Panc1 (cell line): ENCODE data around the gene COL5A2. TPM values are rescaled to one million over a fixed set of nuclear protein-coding genes. Genes with fewer than 3 reads are reported as not detected.
A peak's percentile ranks its signal among the peaks of the same experiment; 100 is the strongest.

Experiments used
- ATAC-seq: fragments of 200-7000 bp; cut with Tn5 transposase; 2 replicates; pipeline ENCODE4 v1.9.1; 2020; ENCODE audit warnings: mild to moderate bottlenecking, moderate library complexity
- BruUV-seq: library from RNA; stranded (reverse); fragments of 400-500 nt; replicated peaks from 2 replicates; lab custom pipeline; 2021; lab: Mats Ljungman, UMichigan
- CTCF ChIA-PET: fragments of 300-600 bp; sonication (Branson Sonifier 250); formaldehyde crosslinking; loops from one replicate; lab custom pipeline; 2022; ENCODE audit warnings: antibody characterized with exemption; lab: Charles Lee
- POLR2A ChIA-PET: fragments of 300-600 bp; sonication (Branson Sonifier 250); formaldehyde crosslinking; loops from one replicate; lab custom pipeline; 2022; ENCODE audit warnings: antibody characterized with exemption; lab: Charles Lee
- DNase-seq: peaks from one replicate; pipeline ENCODE4 v3.0.0-alpha.2; 2010; ENCODE audit warnings: low read depth, low spot score
- H3K27ac ChIP-seq: 2 replicates; pipeline ENCODE4 v1.5.1; 2011; ENCODE audit warnings: mild to moderate bottlenecking, low read length, inconsistent platforms
- H3K27me3 ChIP-seq: fragments of 200-500 bp; sonication (Bioruptor generic); 2 replicates; pipeline ENCODE4 v1.6.0; 2014; ENCODE audit warnings: low read length, inconsistent platforms; ENCODE audit not compliant: control insufficient read depth, insufficient read depth
- H3K36me3 ChIP-seq: fragments of 200-500 bp; sonication (Bioruptor generic); 2 replicates; pipeline ENCODE4 v1.5.1; 2014; ENCODE audit warnings: inconsistent platforms, mild to moderate bottlenecking, low read length, moderate library complexity; ENCODE audit not compliant: control insufficient read depth, insufficient read depth
- H3K4me1 ChIP-seq: 2 replicates; pipeline ENCODE4 v1.5.1; 2011; ENCODE audit warnings: inconsistent platforms, mild to moderate bottlenecking, low read length, moderate library complexity; ENCODE audit not compliant: control insufficient read depth, insufficient read depth
- H3K4me3 ChIP-seq, 2 experiments: 2 replicates each; pipeline ENCODE4 v1.5.1; 2011 to 2012; ENCODE audit warnings: low read depth in 2 of 2, low read length in 2 of 2, mild to moderate bottlenecking in 2 of 2, inconsistent platforms in 1 of 2, moderate library complexity in 1 of 2
- H3K9me3 ChIP-seq: fragments of 200-500 bp; sonication (Bioruptor generic); 2 replicates; pipeline ENCODE4 v1.5.1; 2014; ENCODE audit warnings: low read depth, mild to moderate bottlenecking, inconsistent platforms, low read length, moderate library complexity; ENCODE audit not compliant: control insufficient read depth, insufficient read depth
- POLR2AphosphoS5 ChIP-seq: IDR thresholded peaks from 2 replicates; pipeline ENCODE4 v1.6.1; 2012; ENCODE audit warnings: mild to moderate bottlenecking, low read depth, low read length, moderate library complexity
- SIN3A ChIP-seq: IDR thresholded peaks from 2 replicates; pipeline ENCODE4 v1.6.1; 2012; ENCODE audit warnings: low read depth, mild to moderate bottlenecking, low read length, moderate library complexity, borderline replicate concordance; ENCODE audit not compliant: insufficient read depth
- TCF7L2 ChIP-seq: IDR thresholded peaks from 2 replicates; pipeline ENCODE4 v1.6.1; 2011; ENCODE audit warnings: mild to moderate bottlenecking, low read depth, low read length, inconsistent platforms
- in situ Hi-C: cut with HindIII; loops from 2 replicates; pipeline ENCODE4 v1.10.0; 2016; ENCODE audit warnings: low sequenced_read_pairs, low pct_unique_long_range_greater_than_20kb
- intact Hi-C: fragments of 100-400 bp; cut with micrococcal nuclease; formaldehyde crosslinking; loops from one replicate; pipeline ENCODE4 v1.10.0; 2022; ENCODE audit not compliant: unreplicated experiment
- total RNA-seq: library from RNA; stranded (reverse); gene quantifications from one replicate; pipeline ENCODE4 v1.2.1, GENCODE V29; 2021; ENCODE audit not compliant: unreplicated experiment
- TF ChIP-seq, protein P1 (sequence below): fragments of 450-650 bp; IDR thresholded peaks from 2 replicates; pipeline ENCODE4 v1.5.1; 2017; ENCODE audit warnings: mild to moderate bottlenecking
- TF ChIP-seq, protein P2 (sequence below), 2 experiments: IDR thresholded peaks; 2 replicates each; pipeline ENCODE4 v1.6.1; 2011 to 2012; ENCODE audit warnings: low read depth in 2 of 2, control low read depth in 1 of 2, low read length in 1 of 2, mild to moderate bottlenecking in 1 of 2, moderate library complexity in 1 of 2; ENCODE audit not compliant: insufficient read depth in 1 of 2

COL5A2 gene
- total RNA-seq, 1 experiment from 2014 or later, result 144 TPM

- ChIA-PET POLR2A (no interaction called here), CTCF (no interaction called here)
- intact Hi-C loops (no loop called here), in situ Hi-C loops (no loop called here)
- no TSS peak for BruUV-seq
- Histone ChIP-seq H3K9me3 (no peaks in the 10 kb centered on the region), H3K27ac (no peak overlapping the region; the same call in 1 of the 2 replicates), H3K27me3 (no peaks in the 10 kb centered on the region), H3K4me1 (no peaks in the 10 kb centered on the region), H3K4me3 (no peak overlapping the region), H3K36me3 (no peaks in the 10 kb centered on the region)
- no peak for DNase-seq
- no peak for ATAC-seq
- TF ChIP-seq, protein P1, sequence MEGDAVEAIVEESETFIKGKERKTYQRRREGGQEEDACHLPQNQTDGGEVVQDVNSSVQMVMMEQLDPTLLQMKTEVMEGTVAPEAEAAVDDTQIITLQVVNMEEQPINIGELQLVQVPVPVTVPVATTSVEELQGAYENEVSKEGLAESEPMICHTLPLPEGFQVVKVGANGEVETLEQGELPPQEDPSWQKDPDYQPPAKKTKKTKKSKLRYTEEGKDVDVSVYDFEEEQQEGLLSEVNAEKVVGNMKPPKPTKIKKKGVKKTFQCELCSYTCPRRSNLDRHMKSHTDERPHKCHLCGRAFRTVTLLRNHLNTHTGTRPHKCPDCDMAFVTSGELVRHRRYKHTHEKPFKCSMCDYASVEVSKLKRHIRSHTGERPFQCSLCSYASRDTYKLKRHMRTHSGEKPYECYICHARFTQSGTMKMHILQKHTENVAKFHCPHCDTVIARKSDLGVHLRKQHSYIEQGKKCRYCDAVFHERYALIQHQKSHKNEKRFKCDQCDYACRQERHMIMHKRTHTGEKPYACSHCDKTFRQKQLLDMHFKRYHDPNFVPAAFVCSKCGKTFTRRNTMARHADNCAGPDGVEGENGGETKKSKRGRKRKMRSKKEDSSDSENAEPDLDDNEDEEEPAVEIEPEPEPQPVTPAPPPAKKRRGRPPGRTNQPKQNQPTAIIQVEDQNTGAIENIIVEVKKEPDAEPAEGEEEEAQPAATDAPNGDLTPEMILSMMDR, result no peak
- TF ChIP-seq, protein P2, sequence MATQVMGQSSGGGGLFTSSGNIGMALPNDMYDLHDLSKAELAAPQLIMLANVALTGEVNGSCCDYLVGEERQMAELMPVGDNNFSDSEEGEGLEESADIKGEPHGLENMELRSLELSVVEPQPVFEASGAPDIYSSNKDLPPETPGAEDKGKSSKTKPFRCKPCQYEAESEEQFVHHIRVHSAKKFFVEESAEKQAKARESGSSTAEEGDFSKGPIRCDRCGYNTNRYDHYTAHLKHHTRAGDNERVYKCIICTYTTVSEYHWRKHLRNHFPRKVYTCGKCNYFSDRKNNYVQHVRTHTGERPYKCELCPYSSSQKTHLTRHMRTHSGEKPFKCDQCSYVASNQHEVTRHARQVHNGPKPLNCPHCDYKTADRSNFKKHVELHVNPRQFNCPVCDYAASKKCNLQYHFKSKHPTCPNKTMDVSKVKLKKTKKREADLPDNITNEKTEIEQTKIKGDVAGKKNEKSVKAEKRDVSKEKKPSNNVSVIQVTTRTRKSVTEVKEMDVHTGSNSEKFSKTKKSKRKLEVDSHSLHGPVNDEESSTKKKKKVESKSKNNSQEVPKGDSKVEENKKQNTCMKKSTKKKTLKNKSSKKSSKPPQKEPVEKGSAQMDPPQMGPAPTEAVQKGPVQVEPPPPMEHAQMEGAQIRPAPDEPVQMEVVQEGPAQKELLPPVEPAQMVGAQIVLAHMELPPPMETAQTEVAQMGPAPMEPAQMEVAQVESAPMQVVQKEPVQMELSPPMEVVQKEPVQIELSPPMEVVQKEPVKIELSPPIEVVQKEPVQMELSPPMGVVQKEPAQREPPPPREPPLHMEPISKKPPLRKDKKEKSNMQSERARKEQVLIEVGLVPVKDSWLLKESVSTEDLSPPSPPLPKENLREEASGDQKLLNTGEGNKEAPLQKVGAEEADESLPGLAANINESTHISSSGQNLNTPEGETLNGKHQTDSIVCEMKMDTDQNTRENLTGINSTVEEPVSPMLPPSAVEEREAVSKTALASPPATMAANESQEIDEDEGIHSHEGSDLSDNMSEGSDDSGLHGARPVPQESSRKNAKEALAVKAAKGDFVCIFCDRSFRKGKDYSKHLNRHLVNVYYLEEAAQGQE (IDR thresholded peaks at IDR 0.05; ENCODE audit: insufficient read depth in 1 of 2, low read depth in 2 of 2, low read length in 1 of 2), result no peak
- TF ChIP-seq POLR2AphosphoS5 (no peak), TCF7L2 (no peak), SIN3A (no peak)
Observed at GRCh38 chr2:189188115-189188805, 8.7 kb upstream of the COL5A2 start.

DNA sequence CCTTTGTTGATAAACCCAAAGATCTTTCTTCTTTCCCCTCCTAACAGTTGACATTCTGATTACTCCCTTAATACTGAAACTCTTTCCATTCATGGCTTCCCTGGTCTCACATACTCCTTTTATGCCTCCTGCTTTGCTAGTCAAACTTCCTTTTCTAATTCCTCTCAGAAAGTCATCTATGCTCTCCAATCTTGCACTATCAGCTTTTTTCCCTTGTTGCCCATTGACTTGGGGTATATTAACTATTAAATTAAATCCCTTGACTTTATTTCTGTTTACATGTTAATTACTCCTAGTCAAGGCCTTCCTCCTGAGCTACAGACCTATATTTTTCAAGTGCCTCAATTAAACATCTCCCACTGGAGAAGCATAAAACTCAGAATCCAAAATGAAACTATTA is 3.6 kb upstream of the COL5A2 start:
- no peaks in the 10 kb centered on the region for H3K9me3 ChIP-seq
- no peak overlapping the region for H3K4me3 ChIP-seq
- POLR2A ChIA-PET, result no interaction called here
- peak overlapping the region; percentile 52; the same call in 1 of the 2 replicates for H3K27ac ChIP-seq
- no peak for ATAC-seq
- intact Hi-C loops (no loop called here), in situ Hi-C loops (no loop called here)
- peaks cover 15% of the 10 kb centered on the region for H3K4me1 ChIP-seq
- BruUV-seq, result no TSS peak
- no peaks in the 10 kb centered on the region for H3K36me3 ChIP-seq
- no peaks in the 10 kb centered on the region for H3K27me3 ChIP-seq
- DNase-seq, result no peak
- CTCF ChIA-PET, result no interaction called here
- no peak for TF ChIP-seq SIN3A
- no peak for TF ChIP-seq TCF7L2
- TF ChIP-seq, protein P1, result no peak
- no peak for TF ChIP-seq POLR2AphosphoS5
- TF ChIP-seq, protein P2 (IDR thresholded peaks at IDR 0.05; ENCODE audit: insufficient read depth in 1 of 2, low read depth in 2 of 2, low read length in 1 of 2), result no peak
